NCI-H1417 treated with DMSO at 0.1 percent for 48 hours (cell line): ENCODE results near the gene RFWD3.
"Not testable (repeated sequence)": the region's sequence is repeated elsewhere in the genome, so short reads cannot be mapped to it uniquely, and the experiment has no call there.

Source experiments
- DNase-seq: peaks from one replicate; lab custom pipeline; 2025; lab: John Stamatoyannopoulos, UW

The RFWD3 gene

GRCh38 chr16:74666425-74667254 is at the start of gene RFWD3:
Gene RFWD3, minus strand, starts transcription at chr16:74666877. Its CDS starts 5,428 bp downstream, at chr16:74661449.
- peak; percentile 92 for DNase-seq

GRCh38 chr16:74716355-74716754 is 49.7 kb upstream of the RFWD3 start:
- no peak for DNase-seq

- no peak for DNase-seq
Observed at GRCh38 chr16:74713876-74714275, 47.2 kb upstream of the RFWD3 start.

- no peak for DNase-seq
Observed at GRCh38 chr16:74713325-74713724, 46.6 kb upstream of the RFWD3 start.

- DNase-seq, result no peak
Observed at GRCh38 chr16:74711938-74712337, 45.3 kb upstream of the RFWD3 start.

- DNase-seq, result no peak
Observed at GRCh38 chr16:74710401-74710800, 43.7 kb upstream of the RFWD3 start.

- DNase-seq, result peak; percentile 26
Observed at GRCh38 chr16:74709441-74709877, 42.8 kb upstream of the RFWD3 start.

- DNase-seq, result no peak
Observed at GRCh38 chr16:74700438-74701225, 34.0 kb upstream of the RFWD3 start, which contains the start of gene MLKL. Gene MLKL, minus strand, starts transcription at chr16:74700862. Its CDS starts 5,105 bp downstream, at chr16:74695757.

GRCh38 chr16:74700116-74700437 is 33.4 kb upstream of the RFWD3 start:
- no peak for DNase-seq

GRCh38 chr16:74699666-74700065 is 33.0 kb upstream of the RFWD3 start:
- no peak for DNase-seq

- DNase-seq, result no peak
Observed at GRCh38 chr16:74698222-74698621, 31.5 kb upstream of the RFWD3 start.

GRCh38 chr16:74695450-74696422 is 29.1 kb upstream of the RFWD3 start:
- no peak for DNase-seq

GRCh38 chr16:74691093-74691855 is 24.6 kb upstream of the RFWD3 start:
- DNase-seq, result no peak

GRCh38 chr16:74682556-74682955 is 15.9 kb upstream of the RFWD3 start:
- DNase-seq, result no peak

- DNase-seq, result no peak
Observed at GRCh38 chr16:74680681-74681080, 14.0 kb upstream of the RFWD3 start.

GRCh38 chr16:74679983-74680382 is 13.3 kb upstream of the RFWD3 start:
- no peak for DNase-seq

GRCh38 chr16:74677868-74678267 is 11.2 kb upstream of the RFWD3 start:
- no peak for DNase-seq

- no peak for DNase-seq
Observed at GRCh38 chr16:74673876-74674275, 7.2 kb upstream of the RFWD3 start.

- DNase-seq, result not testable (repeated sequence)
Observed at GRCh38 chr16:74668877-74669276, 2.2 kb upstream of the RFWD3 start.

- no peak for DNase-seq
Observed at GRCh38 chr16:74667255-74667700, 601 bp upstream of the RFWD3 start.

GRCh38 chr16:74666010-74666421 is 661 bp downstream of the RFWD3 start:
- no peak for DNase-seq
